ENCODE results near the gene SH2D1B. TPM values are rescaled to one million over a fixed set of nuclear protein-coding genes. Genes with fewer than 3 reads are reported as not detected.

The SH2D1B gene
- total and polyA plus RNA-seq, 9 of the 15 experiments (the other 6 are each of a cell fraction or from before 2014, with no cell fraction given): 5.6 to 19.6 (median 9.7) TPM

- TF ChIP-seq REST (IDR thresholded peaks at IDR 0.05; ENCODE audit: borderline replicate concordance) (peak; percentile 77), REST (CRISPR knock-in tag; IDR thresholded peaks at IDR 0.05; ENCODE audit: low read depth) (no peak), RBFOX2 (IDR thresholded peaks at IDR 0.05; ENCODE audit: low read depth, low read length) (0 out of 2 replicates have a peak, but pooled peaks have one; percentile 21), TFAM (CRISPR knock-in tag; conservative IDR thresholded peaks at IDR 0.05) (no peak), MTA2 (IDR thresholded peaks at IDR 0.05; ENCODE audit: low read depth) (peak; percentile 35; the same call in 1 of the 2 replicates), ARID1B (IDR thresholded peaks at IDR 0.05) (peak; percentile 82), KLF10 (CRISPR knock-in tag; IDR thresholded peaks at IDR 0.05) (no peak), CBFA2T3 (IDR thresholded peaks at IDR 0.05) (peak; percentile 7; the same call in 1 of the 2 replicates), CBX3 (IDR thresholded peaks at IDR 0.05; ENCODE audit: borderline replicate concordance in 1 of 2, low read length in 2 of 2) (peak in 1 of 2 experiments; percentile 54; a peak in 1 of 3 replicates), HNRNPH1 (optimal IDR thresholded peaks at IDR 0.05; ENCODE audit: low read depth, low read length) (no peak), ZNF239 (CRISPR knock-in tag; IDR thresholded peaks at IDR 0.05) (no peak), NFATC3 (IDR thresholded peaks at IDR 0.05) (peak; percentile 84), MLX (CRISPR knock-in tag; conservative IDR thresholded peaks at IDR 0.05) (no peak), SMC3 (conservative IDR thresholded peaks at IDR 0.05; ENCODE audit: insufficient read depth, low read depth, low read length) (peak; percentile 59; the same call in 1 of the 2 replicates), CXXC5 (CRISPR knock-in tag; IDR thresholded peaks at IDR 0.05) (no peak), NCOA2 (IDR thresholded peaks at IDR 0.05; ENCODE audit: partially characterized antibody in 2 of 2) (peak in 1 of 2 experiments; percentile 43), TRIM24 (IDR thresholded peaks at IDR 0.05) (peak in 1 of 2 experiments; percentile 51; a peak in 1 of 4 replicates), U2AF1 (optimal IDR thresholded peaks at IDR 0.05; ENCODE audit: low read depth, low read length) (peak; percentile 99), SPI1 (IDR thresholded peaks at IDR 0.05; ENCODE audit: borderline replicate concordance, low read depth, low read length) (peak; percentile 84), LARP7 (IDR thresholded peaks at IDR 0.05) (peak; percentile 78; the same call in 1 of the 2 replicates), ELF2 (CRISPR knock-in tag; IDR thresholded peaks at IDR 0.05) (no peak), ARNT (IDR thresholded peaks at IDR 0.05) (peak; percentile 4 to 80; a peak in 3 of 4 replicates)
Observed at GRCh38 chr1:162391790-162392563, 20.0 kb downstream of the SH2D1B start (continued).
